ENCODE results near the gene CTIF.

- TF ChIP-seq, protein P1, sequence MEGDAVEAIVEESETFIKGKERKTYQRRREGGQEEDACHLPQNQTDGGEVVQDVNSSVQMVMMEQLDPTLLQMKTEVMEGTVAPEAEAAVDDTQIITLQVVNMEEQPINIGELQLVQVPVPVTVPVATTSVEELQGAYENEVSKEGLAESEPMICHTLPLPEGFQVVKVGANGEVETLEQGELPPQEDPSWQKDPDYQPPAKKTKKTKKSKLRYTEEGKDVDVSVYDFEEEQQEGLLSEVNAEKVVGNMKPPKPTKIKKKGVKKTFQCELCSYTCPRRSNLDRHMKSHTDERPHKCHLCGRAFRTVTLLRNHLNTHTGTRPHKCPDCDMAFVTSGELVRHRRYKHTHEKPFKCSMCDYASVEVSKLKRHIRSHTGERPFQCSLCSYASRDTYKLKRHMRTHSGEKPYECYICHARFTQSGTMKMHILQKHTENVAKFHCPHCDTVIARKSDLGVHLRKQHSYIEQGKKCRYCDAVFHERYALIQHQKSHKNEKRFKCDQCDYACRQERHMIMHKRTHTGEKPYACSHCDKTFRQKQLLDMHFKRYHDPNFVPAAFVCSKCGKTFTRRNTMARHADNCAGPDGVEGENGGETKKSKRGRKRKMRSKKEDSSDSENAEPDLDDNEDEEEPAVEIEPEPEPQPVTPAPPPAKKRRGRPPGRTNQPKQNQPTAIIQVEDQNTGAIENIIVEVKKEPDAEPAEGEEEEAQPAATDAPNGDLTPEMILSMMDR (IDR thresholded peaks at IDR 0.05) = no peak
- no peak for TF ChIP-seq POLR2AphosphoS5 (IDR thresholded peaks at IDR 0.05)
These were observed 254.0 kb downstream of the CTIF start for GRCh38 chr18:48792611-48793380.
